ENCODE measurements around the gene DDX23.
"Not testable (repeated sequence)": the region's sequence is repeated elsewhere in the genome, so short reads cannot be mapped to it uniquely, and the experiment has no call there.

Gene DDX23

DNA sequence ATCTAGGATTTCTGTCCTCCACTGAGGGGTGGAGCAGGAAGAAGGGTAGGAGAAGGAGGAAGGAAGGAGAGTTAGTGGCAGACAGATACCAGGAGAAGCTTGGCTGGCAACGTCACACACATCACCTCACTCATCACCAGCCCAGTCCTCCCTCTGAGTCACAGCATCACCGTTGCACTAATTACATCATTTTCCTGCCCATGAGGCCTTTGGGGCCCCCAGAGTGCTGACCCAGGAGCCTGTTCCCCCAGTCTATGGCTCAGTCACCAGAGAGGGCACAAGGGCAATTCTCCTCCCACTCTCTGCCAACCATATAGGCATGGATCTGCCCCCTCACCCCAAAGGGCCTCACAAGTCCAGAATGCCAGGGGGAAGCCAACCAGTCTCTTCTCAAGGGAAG, 9.1 kb upstream of the DDX23 start:
- DNase-seq: no peak

DNA sequence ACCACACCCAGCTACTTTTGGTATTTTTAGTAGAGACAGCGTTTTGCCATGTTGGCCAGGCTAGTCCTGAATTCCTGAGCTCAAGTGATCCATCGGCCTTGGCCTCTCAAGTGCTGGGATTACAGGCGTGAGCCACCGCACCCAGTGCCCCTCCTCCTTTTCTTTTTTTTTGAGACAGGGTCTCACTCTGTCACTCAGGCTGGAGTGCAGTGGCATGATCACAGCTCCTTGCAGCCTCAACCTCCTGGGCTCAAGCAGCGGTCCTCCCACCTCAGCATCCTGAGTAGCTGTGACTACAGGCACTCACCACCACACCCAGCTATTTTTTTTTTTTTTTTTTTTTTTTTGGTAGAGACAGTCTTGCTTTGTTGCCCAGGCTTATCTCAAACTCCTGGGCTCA, 8.3 kb upstream of the DDX23 start:
- not testable (repeated sequence) for DNase-seq

DNA sequence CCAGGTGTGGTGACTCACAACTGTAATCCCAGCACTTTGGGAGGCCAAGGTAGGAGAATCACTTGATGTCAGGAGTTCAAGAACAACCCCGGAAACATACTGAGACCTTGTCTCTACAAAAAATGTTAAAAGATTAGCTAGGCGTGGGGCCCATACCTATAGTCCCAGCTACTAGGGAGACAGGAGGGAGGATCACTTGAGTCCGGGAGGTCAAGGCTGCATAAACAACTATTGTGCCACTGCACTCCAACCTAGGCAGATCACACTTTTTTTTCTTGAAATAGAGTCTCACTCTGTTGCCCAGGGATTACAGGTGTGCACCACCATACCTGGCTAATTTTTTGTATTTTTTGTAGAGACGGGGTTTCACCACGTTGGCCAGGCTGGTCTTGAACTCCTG, 7.6 kb upstream of the DDX23 start:
- no peak for DNase-seq

DNA sequence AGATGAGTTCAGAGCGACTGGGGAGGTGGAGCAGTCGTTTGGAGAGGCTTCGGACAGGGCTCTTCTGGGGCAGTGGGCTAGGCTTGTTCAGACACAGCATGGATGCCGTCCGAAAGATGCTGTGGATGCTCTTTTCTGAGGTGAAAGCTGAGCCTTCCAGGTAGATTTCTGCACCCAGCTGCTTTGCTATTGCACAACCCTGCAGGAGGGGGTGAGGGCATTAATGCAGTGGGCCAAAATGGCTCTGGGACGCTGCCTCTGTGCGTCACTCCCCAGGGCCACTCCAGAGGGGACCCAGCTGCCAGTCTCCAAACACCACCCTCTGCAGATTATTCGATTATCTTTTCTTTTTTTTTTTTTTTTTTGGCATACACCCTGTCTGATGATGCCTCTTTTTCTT, 6.1 kb upstream of the DDX23 start:
- DNase-seq: no peak

DNA sequence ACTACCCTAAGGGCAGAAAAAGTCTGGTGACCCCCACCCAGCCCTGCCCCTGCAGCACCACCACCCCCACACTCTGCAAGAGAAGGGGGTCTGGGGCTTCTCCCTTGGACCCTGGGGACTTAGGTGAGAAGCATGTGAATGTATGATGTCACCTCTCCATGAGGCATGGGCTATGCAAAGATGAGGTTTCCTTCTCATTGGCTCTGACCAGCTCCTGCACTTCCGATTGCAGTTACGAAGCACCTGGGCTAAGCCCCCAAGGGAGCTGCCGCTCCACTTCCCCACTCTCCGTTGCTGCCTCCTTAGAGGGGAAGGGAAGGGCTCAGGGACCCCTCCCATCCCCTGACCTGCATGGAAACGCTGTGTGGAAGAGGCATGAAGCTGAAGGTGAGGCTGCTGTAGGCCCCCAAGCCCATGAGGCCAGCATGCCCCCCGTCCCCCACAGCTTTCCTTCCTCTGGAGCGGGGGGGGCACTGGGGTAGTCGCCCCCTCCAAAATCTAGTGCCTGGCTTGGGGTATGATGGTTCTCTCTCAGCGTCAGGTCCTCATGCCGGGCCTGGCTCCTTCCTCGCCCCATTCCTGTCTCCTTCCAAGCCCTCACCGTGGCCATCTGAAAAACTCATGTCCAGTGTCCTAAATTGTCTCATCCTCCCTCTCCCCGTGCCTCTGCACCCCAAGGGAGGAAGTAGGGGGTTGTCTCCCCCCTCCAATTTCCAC, 5.5 kb upstream of the DDX23 start:
- DNase-seq: no peak

DNA sequence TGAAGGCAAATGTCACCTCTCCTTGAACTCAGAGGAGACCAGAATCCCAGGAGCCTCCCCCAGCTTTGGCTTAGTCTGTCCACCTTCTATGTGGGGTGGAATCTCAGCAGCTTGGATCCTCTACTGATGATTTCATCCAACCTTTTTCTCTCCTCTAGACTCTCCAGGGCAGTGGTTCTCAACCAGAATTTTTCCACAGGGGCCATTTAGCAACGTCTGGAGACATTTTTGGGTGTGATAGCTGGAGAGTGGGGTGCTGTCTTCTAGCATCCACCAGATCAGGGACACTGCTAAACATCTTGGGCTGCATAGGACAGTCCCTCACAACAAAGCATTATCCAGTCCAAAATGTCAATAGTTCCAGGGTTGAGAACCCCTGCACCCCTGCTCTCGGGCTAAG, 4.4 kb upstream of the DDX23 start:
- DNase-seq: no peak

DNA sequence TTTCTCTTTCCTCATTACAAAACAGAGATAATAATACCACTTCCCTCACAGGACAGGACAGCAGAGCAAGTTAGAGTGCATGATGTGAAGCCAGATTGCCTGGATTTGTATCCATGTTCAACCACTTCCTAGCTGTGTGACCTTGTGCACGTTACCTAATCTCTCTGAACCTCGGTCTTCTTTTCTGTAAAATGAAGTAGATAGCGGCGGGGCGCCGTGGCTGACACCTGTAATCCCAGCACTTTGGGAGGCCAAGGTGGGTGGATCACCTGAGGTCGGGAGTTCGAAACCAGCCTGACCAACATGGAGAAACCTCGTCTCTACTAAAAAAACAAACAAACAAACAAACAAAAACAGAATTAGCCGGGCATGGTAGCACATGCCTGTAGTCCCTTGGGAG, 3.0 kb upstream of the DDX23 start:
- not testable (repeated sequence) for DNase-seq

DNA sequence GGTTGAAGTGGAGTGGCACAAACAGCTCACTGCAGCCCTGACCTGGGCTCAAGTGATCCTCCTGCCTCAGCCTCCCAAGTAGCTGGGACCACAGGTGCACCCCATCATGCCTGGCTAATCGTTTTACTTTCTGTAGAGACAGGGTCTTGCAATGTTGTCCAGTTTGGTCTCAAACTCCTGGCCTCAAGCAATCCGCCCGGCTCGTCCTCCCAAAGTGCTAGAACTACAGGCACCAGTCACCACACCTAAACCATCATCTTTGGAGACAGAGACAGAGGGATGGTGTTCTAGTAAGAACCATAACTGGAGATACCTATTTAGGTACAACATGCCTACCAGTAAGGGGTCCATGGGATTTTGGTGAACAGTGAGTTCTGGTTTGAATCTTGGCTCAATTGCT, 2.5 kb upstream of the DDX23 start:
- no peak for DNase-seq

DNA sequence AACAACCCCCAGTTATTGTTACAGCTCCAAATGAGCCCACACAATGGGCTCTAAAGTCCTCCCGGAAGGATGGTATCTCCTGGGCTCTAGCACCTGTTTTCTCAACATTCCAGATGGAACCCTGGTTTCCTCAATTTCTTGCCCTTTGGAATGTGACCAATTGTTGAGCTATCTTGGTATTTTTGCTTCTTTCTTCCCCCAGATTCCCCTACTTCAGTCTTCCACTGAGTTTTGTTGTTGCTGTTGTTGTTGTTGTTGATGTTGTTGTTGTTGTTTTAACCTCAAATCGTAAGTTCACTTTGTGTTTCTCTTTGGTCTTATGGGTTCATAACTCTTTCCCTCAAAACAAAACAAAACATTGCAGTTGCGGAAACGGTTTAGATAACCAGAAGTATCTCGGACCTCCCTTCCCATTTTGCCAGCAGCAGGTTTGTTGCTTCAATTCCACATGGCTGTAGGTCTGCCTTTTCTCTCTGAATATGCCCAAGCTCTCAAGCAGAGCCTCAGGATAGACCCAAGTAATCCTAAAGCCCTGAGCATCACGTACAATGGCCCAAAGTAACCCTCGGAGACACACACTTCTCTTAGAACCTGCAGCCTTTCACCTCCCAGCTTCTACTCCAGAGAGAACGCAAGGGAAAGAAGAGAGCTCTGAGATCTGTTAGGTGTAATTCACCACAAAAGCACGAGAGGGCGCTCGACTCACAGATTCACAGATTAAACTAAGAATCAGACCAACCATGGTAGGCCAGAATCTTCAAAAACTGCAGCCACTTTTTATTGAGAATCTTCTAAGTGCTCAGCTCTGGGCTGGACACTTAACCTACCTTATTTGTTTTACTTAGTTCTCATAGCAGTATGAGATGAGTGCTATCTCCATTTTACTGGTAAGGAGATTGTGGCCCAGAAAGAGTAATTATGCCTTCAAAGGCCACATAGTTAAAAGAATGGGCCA, 1.0 kb upstream of the DDX23 start:
- DNase-seq: peak; percentile 96

DNA sequence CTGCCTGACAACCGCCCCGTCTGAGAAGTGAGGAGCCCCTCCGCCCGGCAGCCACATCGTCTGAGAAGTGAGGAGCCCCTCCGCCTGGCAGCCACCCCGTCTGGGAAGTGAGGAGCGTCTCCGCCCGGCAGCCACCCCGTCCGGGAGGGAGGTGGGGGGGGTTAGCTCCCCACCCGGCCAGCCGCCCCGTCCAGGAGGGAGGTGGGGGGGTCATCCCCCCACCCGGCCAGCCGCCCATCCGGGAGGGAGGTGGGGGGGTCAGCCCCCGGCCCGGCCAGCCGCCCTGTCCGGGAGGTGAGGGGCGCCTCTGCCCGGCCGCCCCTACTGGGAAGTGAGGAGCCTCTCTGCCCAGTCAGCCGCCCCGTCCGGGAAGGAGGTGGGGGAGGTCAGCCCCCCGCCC, 9.9 kb downstream of the DDX23 start:
- DNase-seq: not testable (repeated sequence)

DNA sequence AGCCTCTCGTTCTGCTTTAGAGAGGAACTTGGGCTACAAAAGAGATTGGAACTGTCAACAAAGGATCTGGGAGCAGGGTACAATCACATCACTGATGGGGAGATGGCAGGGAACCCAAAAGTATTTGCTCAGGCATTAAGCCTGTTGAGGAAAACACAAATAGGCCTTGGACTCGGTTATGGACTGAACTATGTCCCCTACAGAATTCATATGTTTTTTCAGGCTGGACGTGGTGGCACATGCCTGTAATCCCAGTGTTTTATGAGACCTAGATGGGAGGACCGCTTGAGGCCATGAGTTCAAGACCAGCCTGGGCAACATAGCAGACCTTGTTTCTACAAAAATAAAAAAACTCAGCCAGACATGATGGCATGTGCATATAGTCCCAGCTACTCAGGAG, 13.9 kb downstream of the DDX23 start:
- DNase-seq: no peak

DNA sequence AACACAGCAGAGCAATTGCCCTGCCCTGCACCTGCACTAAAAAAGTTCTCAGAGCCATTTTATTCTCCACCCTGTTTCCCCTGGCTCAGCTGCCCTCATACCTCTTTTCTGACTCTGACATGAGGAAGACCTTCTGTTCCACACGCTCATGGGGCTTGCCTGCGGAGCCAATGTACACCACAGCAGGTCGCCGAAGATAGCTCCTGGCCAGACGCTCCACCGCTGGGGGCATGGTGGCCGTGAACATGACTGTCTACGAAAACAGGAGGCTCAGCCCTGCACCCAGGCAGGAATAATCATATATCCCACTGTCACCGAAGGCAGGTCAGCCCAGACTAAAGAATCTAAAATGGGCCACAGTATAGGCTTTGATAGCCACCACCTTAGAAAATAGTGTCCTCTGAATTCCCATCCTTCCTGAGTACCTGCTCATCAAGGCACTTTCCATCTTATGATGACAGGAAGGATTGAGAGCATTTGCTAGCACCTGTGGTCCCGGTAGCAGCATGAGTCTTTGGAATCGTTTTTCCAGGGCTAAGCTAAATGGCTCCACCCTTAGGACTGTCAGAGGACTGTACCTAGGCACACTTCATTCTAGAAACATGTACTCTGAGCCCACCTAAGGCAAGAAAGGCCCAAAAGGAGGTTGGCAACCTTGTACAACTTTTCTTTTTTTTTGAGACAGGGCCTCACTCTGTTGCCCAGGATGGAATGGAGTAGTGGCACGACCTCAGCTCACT, 19.5 kb downstream of the DDX23 start:
- no peak for DNase-seq

DNA sequence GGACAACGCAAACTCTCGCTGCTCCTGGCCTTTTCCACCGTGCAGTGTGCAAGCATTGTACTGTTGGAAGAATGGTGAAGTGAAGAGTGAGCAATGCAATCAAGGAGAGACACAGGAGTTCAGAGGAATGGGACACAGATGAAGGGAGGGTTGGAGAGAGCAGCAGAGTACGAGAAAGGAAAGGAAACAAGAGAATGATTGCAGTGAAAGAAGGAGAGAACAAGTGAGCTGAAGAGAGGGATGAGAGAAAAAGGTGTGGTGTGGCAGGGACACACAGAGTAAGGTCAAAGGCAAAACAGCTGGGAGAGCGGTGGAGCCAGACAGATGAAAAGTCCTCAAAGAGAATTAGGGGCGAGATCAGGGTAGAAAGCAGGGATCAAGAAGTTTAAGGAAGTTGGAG, 20.7 kb downstream of the DDX23 start:
- no peak for DNase-seq

DNA sequence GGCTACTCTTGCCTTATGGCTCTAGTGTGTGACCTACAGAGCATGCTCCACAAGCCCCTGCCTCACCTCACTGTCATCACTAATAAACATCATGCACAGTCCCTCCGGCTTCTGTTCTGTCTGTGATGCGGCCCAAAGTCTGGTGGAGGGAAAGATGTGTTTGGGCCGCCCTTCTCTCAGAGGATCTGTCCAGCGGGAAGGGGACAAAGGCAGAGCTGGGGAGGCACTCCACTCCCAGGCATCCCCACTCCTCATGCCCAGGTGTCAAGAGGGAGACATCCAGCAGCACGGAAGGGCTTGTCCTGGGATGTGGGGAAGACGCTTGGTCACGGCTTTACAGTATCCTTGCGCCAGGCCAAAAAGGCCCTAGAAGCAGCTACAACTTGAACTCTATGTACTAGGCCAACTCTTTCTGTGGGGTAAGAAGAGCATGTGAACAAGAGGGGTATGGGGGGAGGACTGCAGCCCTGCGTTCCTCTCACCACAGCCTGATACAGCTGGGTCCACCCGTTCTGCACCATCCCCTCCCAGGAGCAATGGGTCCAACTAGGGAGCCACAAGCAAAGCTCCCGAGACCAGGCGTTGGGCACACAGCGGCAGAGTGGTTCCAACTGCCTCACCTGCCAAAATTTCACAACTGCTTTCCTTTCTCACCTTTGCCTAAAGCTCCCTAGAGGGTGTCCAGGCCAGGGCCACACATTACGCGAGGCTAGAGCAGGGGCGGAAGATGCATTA, 23.0 kb downstream of the DDX23 start:
- no peak for DNase-seq

DNA sequence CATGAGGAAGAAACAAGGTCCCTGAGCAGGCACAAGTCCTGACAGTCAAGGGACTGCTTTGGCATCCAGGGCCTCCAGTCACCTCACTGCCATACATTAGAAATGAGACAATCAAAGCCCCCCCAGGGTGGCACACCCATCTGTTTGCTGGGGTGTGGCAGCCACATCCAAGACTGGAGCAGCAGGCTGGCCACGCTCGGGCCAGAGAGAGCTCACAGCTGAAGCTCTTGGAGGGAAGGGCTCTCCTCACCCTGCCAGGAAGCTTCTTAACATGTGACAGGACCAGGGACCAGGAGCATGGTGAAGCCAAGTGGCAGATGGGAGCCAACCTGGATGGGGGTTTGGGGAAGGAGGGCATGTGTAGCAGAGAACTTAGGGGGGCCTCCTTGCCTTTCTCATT, 23.7 kb downstream of the DDX23 start:
- no peak for DNase-seq

DNA sequence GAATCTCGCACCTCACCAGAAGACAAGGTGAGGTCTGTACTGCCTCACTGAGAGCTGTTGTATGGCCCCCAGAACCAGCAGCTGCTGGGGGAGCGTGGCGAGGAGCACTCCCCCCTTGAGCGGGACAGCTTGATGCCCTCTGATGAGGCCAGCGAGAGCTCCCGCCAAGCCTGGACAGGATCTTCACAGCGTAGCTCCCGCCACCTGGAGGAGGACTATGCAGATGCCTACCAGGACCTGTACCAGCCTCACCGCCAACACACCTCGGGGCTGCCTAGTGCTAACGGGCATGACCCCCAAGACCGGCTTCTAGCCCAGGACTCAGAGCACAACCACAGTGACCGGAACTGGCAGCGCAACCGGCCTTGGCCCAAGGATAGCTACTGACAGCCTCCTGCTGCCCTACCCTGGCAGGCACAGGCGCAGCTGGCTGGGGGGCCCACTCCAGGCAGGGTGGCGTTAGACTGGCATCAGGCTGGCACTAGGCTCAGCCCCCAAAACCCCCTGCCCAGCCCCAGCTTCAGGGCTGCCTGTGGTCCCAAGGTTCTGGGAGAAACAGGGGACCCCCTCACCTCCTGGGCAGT, 24.4 kb downstream of the DDX23 start:
- DNase-seq: no peak

DNA sequence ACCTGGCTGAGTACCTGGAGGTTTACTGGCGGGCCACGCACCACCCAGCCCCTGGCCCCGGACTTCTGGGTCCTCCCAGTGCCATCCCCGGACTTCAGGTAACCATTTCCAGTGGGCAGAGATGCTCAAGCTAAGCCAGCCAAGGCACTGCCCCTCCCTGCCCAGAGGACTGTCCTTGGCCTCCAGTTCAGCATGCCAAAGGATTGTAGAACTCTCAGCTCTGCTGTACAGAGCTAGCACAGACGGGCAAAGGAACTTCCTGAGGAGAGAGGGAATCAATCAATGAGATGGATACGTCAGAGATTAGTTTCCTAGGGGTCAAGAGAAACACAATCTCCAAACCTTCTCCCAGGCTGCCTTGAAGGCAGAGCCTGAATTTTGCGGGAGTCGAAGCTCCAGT, 24.9 kb downstream of the DDX23 start:
- no peak for DNase-seq

DNA sequence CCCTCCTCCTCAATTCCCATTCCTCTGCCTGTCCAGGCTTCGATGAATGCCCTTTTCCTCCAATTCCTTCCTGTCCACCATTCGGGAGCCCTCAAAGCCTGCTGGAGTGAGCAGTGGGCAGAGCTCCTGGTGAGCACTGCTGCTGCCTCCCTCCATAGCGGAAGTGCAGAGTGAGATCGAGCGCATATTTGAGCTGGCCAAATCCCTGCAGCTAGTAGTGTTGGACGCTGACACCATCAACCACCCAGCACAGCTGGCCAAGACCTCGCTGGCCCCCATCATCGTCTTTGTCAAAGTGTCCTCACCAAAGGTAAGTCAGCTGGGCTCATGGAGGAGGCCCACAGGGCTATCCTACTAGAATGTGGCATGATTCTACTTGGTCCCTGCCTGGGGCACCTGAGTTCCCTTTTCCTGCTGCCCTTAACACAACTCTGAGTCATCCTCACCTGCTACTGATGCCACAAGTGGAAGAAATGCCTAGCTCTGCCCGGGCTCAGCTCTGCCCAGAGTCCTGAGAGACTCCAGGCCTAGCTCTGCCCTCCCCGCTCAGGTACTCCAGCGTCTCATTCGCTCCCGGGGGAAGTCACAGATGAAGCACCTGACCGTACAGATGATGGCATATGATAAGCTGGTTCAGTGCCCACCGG, 25.6 kb downstream of the DDX23 start:
- DNase-seq: no peak

DNA sequence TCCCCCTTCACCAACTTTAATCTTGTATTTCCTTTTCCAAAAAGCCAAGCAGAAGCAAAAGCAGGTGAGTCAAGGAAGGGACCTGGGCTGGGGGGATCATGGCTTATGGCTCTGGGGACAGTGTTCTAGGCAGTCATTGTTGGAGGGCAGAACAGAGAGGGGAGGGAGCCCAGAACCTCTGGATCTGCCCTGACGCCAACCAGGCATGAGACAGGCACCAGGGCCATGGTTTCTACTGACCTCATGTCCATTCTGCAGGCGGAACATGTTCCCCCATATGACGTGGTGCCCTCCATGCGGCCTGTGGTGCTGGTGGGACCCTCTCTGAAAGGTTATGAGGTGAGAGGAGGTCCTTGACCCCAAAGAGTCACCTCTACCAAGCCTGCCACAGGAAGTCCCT, 27.1 kb downstream of the DDX23 start:
- no peak for DNase-seq

DNA sequence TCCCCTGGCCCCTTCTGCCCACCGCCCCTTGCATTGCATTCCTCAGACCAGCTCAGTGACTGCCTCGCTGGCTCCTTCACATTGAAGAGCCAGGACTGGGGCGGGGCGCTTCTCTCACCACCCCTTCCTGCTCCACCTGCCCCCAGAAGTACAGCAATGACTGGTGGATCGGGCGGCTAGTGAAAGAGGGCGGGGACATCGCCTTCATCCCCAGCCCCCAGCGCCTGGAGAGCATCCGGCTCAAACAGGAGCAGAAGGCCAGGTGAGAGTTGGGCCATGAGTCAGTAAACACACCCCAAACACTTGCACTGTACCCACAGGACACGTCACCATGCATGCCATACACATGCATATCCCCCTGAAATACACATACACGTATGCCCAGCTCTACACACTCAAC, 27.9 kb downstream of the DDX23 start:
- no peak for DNase-seq

DNA sequence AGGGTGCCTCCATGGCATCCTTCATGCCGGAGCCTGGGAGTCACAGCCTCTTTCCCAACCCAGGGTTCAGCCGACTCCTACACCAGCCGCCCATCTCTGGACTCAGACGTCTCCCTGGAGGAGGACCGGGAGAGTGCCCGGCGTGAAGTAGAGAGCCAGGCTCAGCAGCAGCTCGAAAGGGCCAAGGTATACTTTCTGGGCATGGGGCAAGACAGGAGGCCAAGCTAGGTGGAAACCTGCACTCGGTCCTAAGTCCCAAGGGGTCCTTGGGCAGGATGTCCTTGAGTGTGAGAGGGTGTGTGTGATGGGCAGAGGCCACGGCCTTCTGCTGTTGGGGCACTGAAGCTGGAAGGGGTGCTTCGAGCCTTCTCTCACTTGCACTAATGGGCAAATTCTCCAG, 28.7 kb downstream of the DDX23 start:
- DNase-seq: no peak

DNA sequence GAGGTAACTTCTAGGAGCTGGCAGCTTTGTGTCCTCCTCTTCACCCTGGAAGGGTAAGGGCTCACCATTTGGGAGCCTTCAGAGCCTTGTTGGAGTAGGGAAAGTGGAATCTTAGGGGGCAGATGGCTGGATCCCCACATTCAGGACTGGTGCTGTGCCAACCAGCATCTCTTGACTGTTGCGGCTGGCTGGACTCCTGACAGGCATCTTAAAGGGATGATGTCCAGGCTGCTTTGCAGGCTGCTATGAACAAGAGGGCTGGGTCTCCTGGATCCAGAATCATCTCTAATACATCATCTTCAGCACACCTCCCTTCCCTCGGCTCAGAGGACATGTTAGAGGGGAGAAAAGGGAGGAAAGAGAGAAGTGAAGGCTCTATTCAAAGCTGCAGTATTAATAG, 29.3 kb downstream of the DDX23 start:
- DNase-seq: no peak

All from OCI-M1 (cell line).